GM21825 (cell line): ENCODE measurements around the gene CD72.
"Not testable (repeated sequence)": the region's sequence is repeated elsewhere in the genome, so short reads cannot be mapped to it uniquely, and the experiment has no call there.

Experiments used
- ATAC-seq: cut with Tn5 transposase; IDR thresholded peaks from one replicate; pipeline ENCODE4 v1.9.1; 2021; ENCODE audit warnings: mild to moderate bottlenecking, moderate library complexity; ENCODE audit not compliant: unreplicated experiment

CD72 gene

GRCh38 chr9:35598866-35599590, 19.2 kb downstream of the CD72 start:
- no peak for ATAC-seq

- not testable (repeated sequence) for ATAC-seq
Observed at GRCh38 chr9:35596907-35597306, 21.3 kb downstream of the CD72 start.

GRCh38 chr9:35594471-35594870, 23.7 kb downstream of the CD72 start:
- no peak for ATAC-seq

GRCh38 chr9:35593581-35593980, 24.6 kb downstream of the CD72 start:
- ATAC-seq, result no peak

DNA sequence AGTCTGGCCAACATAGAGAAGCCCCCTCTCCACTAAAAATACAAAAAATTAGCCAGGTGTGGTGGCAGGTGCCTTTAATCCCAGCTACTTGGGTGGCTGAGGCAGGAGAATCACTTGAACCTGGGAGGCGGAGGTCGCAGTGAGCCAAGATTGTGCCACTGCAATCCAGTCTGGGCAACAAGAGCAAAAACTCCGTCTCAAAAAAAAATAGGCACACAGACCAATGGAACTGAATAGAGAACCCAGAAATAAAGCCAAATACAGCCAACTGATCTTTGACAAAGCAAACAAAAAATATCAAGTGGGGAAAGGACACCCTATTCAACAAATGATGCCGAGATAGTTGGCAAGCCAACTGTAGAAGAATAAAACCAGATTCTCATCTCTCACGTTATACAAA, 29.7 kb downstream of the CD72 start:
- not testable (repeated sequence) for ATAC-seq

DNA sequence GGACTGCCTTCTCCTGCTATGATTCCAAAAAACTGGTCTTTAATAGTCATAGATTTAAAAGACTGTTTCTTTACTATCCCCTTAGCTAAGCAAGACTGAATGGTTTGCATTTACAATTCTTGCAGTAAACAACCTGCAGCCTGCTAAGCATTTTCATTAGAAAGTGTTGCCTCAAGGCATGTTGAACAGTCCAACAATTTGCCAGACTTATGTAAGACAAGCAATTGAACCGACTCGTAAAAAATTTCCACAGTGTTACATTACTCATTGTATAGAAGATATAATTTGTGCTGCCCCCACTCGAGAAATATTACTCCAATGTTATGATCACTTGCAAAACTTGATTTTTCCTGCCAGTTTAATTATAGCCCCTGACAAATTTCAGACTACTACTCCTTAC, 33.5 kb downstream of the CD72 start:
- not testable (repeated sequence) for ATAC-seq

DNA sequence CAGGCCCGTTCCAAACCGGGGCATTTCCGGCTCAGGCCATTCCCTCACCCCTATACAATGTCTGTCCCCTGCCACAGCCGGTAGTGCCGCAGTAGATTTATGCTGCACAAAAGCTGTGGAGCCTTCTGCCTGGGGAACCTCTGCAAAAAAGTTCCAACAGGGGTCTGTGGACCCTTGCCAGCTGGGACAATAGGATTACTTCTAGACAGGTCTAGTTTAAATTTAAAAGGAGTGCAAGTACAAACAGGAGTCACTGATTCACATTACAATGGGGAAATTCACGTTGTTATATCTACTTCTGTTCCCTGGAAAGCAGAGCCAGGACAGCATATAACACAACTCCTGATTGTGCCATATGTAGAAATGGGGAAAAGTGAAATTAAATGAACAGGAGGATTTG, 34.7 kb downstream of the CD72 start:
- not testable (repeated sequence) for ATAC-seq

DNA sequence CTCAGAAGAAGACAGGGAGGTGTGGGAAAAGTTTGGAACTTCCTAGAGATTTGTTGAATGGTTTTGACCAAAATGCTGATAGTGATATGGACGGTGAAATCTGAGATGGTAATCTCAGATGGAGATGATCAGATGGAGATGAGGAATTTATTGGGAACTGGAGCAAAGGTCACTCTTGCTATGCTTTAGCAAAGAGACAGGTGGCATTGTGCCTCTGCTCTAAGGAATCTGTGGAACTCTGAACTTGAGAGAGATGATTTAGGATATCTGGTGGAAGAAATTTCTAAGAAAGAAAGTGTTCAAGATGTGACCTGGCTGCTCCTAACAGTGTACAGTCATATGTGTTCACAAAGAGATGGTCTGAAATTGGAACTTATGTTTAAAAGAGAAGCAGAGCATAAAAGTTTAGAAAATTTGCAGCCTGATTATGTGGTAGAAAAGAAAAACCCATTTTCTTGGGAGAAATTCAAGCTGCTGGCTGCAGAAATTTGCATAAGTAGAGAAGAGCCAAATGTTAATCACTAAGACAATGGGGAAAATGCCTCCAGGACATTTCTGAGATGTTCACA, 38.5 kb downstream of the CD72 start:
- ATAC-seq, result not testable (repeated sequence)

- ATAC-seq, result no peak
Observed at GRCh38 chr9:35579130-35579529, 39.1 kb downstream of the CD72 start.

GRCh38 chr9:35577486-35577885, 40.7 kb downstream of the CD72 start:
- no peak for ATAC-seq

GRCh38 chr9:35575478-35575877, 42.7 kb downstream of the CD72 start:
- ATAC-seq, result no peak

DNA sequence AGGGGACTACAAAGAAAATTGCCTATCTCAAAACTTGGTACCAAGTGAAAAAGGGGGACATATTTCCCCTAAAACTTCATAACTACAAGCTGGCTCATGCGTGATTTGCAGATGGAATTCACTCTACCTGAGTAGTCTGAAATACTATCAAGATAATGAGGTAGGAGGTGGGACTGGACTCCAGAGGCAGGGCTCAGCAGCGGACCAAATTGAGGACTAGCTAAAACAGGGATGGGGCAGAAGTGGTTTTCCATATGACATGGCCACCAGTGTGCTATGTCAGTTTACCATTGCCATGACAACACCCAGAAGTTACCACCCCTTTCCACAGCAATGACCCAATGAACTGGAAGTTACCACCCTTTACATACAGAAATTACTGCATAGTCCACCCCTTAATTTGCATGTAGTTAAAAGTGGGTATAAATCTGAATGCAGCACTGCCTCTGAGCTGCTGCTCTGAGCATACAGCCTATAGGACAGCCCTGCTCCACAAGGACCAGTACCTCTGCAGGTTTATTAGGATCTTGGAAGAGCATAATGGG, 43.6 kb downstream of the CD72 start:
- no peak for ATAC-seq

DNA sequence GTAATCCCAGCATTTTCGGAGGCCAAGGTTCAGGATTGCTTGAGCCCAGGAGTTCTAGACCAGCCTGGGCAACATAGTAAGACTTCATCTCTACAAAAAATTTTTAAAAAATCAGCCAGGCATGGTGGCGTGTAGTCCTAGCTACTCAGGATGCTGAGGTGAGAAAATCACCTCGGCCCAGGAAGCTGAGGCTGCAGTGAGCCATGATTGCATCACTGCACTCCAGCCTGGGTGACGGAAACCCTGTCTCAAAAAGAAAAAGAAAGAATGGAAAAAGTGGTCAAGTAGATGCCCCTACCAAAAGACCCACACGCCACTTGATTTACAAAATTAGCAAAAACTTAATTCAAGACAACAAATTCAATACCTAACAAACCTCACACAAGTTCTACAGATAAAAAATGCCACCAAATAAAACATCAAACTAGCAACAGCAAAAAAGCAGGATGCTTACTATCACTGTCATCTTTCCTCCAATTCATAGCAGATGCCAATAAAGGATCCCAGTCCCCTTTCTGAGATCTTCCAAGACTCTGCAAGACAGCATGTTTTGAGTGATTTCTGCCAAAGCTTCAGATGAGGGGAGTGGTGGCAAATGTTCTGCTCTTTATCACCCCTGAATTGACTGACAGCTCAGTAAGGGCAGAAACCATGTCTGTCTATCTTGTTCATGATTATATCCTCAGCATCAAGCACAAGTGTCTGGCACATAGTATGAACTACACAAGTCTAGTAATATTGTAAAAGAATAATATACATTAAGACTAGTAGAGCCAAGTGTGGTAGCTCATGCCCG, 47.3 kb downstream of the CD72 start:
- peak; percentile 57 for ATAC-seq

GRCh38 chr9:35569206-35569605, 49.0 kb downstream of the CD72 start:
- no peak for ATAC-seq

DNA sequence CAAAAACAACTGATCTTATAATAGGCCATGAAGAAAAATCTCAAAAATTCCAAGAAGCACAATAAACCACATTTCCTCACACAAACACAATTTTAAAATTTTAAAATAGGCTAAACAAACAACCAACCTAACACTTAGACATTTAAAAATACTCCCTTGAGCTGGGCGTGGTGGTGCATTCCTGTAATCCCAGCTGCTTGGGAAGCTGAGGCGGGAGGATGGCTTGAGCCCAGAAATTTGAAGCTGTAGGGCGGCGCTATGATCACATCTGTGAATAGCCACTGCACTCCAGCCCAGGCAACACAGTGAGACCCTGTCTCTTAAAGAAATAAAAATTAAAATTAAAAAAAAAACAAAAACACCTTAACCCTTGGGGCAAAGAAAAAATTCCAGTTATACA, 50.0 kb downstream of the CD72 start:
- no peak for ATAC-seq

- no peak for ATAC-seq
Observed at GRCh38 chr9:35566417-35566816, 51.8 kb downstream of the CD72 start.

DNA sequence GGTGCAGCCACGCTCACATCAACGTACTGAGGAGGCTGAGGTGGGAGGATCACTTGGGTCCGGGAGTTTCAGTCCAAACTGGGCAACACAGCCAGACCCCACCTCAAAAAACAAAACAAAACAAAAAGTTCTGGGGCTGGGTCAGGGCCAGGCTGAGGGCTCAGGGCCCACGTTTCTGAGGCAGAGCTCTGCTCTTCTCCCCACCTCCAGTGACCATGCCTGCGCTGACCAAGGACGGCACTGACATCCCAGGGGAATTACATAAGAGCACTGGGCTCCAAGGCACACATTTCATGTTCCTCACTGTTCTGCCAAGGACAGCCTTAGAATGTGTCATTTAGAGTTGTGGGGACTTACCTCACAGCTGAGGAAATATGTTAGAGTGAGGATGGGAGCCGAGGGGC, 53.6 kb downstream of the CD72 start:
- no peak for ATAC-seq

DNA sequence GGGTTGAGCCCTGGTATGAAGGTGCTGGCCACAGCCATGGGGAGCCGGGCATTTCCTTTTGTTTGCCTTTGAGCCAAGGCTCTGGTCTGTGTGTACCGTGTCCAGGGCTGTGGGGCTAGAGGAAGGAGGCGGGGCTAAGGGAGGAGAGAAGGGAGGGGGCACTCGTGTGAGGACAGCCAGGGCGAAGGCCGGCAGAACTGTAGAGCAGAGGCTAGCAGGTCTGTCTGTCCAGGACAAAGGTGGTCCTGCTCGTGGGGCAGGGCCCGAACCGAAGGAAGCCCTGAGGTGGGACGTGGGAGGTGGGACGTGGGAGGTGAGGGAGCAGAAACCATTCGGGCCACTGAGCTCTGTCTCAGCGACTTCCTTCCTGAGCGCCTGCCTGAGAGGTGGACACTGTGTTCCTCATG, 54.4 kb downstream of the CD72 start:
- ATAC-seq, result no peak

DNA sequence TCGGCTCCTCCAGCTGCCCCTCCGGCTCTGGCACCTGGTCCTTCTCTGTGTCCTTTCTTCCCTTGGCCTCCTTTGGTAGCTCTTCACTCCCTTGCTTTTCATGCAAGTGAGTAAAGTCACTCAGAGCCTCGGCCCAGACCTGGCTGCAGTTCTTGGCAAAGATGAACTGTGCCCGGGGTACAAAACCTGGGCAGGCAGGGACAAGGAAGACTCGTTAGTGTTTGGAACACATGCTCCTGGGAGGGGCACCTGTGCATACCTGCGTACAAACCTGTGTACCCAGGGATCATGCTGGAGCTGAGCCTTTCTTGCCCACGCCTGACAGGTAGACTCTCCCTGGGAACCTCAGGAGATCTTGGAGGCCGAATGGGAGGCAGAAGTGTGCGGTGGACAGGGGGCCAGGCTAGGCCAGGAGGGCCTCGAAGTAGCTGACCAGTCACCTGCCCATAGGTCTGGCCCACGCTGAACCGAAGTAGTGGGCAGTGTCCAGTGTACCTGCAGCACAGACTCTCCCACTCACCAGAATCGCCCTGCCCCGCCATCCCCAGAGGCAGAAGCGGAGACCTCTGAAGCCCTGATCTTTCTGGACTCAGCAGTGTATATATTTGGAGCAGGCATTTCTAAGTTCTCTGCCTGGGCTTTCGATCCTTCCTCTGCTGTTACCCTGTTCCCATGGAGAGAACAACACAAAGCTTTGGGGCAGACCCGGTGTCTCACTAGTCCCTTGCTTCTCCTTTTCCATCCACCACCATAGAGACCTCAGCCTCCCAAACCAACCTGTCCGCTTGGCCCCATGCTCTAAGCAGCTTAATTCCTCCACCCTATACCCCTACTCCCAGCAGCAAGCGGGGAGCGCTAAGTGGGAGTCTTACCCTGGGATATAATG, 55.1 kb downstream of the CD72 start:
- no peak for ATAC-seq

- ATAC-seq, result no peak
Observed at GRCh38 chr9:35561468-35562261, 56.5 kb downstream of the CD72 start.
